HG03342 (cell line): ENCODE measurements around the gene CMSS1.

Source experiments
- ATAC-seq: cut with Tn5 transposase; IDR thresholded peaks from one replicate; pipeline ENCODE4 v1.9.1; 2021; ENCODE audit warnings: mild to moderate bottlenecking, moderate library complexity; ENCODE audit not compliant: unreplicated experiment

Gene CMSS1

DNA sequence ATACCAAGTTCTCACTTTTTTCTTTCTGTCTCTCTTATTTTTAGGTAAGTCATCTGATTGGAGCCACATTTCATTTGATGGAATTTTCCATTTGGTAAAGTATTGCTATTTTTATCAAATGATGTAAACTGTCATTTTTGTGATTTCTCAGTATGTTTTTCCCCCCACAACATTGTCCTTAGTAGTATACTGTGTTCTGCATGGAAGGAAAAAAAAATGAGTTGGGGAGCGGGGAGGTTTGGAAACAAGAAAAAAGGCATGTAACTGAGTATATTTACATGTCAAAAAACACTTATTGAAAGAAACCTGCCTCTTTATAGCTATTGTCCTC lies 192.4 kb downstream of the CMSS1 start:
- ATAC-seq, result no peak

DNA sequence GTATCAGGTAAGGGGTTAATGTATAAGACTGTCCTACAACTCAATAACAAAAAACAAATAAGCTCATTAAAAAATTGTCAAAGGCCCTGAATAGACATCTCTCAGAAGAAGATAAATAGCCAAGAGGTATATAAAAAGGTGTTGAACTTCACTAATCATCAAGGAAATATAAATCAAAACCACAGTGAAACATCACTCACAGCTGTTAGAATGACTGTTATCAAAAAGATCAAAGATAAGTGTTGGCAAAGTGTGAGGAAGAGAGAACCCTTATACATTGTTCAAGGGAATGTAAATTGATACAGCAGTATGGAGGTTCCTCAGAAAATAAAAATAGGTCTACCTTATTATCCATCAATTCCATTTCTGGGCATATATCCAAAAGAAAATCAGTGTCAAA lies 201.1 kb downstream of the CMSS1 start:
- no peak for ATAC-seq

DNA sequence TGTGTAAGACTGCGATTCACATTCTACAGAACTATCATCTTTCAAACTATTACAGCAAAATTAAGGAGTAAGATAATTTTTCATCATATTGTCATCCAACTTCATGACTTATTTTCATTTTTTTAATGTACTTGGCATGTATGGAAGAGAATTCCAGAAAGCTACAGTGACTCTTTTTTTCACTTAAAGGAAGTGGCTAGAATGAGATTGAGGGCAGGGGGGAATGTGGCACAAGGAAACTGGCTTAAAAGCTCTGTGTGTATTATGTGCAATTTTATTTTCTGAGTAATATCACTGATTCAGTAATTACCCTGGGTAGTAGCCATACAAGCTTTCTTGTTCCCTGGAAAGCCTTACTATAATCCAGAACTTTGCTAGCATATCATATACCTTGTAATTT lies 202.1 kb downstream of the CMSS1 start:
- no peak for ATAC-seq

DNA sequence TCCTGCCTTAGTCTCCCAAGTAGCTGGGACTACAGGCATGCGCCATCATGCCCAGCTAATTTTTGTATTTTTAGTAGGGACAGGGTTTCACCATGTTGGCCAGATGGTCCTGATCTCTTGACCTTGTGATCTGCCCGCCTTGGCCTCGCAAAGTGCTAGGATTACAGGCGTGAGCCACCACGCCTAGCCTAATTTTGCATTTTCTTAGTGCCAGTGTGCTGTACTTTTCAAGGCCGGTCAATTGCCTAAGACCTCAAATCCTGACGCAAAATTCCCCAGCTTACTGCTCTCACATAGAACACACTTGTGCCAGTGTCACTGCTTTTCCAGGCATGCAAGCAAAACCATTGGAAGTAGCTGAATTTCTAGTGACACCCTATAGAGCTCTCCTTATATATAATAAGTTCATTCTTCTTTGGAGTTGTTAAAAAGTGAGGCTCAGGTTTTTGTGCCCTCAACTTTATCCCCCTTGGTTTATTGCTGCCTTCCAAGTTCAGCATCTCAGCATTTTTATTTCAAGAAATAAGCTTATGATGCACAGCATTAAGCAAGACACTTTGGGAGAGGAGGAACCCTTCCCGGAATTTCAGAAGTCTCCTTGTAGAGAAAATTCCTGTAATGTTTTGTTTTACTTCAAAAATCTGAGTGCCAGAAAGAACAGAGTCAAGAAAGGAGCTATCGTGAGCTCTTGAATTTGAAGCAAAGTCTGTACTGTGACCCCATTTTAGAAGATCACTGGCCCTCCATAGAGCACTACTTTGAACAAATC lies 203.4 kb downstream of the CMSS1 start:
- no peak for ATAC-seq

DNA sequence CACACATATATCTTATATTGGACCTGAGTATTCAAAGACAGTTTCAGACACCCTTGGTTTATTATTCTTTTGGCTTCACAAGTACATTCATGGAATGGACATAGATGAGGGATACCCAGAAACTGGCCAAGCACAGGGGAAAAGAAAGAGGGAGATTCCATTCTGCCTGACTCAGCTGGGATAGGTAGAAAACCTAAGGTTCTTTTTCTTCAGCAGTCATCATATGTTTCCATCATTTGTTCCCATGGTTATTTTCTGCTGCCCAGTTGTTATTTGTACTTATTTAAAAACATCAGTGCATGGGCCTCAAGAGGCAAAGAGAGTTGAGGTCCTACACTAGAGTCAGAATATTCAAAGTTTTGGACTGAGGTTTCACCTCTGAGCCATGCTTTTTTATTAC lies 204.8 kb downstream of the CMSS1 start:
- no peak for ATAC-seq

DNA sequence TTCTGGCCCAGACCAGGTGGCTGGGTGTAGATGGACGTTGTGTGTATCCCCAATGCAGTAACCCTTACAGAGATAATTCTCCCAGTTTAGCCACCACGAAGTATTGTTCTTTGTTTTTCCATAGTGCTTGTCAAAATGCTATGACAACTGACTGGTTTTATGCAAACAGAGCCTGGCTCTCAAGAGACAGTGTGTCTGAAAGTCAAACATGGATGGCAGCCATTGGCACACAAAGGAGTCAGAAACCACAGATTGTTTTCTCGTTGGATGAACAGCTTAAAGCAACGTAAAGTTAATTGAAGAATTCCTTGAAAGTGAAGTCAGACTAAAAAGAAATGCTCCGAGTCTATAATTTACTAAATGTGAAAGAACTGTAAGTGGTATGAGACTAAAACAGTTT lies 205.5 kb downstream of the CMSS1 start:
- ATAC-seq, result no peak

DNA sequence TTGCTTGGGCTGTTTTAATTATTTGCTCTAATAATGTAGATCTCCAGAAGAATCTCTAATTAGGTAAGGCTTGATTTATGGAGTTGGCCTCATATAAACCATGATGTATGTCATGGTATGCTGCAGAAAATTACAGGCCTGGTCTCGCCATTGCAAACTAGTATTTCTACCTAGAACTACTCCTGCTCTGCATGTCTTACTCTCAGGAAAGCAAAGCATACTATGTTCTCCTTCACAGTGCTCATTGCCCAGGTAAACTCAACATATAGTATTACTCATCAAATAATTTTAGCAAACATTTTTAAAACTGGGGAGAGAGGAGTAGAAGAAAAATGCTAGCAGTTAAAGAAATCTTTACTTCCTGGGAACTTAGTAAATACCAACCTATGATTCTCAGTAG lies 205.9 kb downstream of the CMSS1 start:
- no peak for ATAC-seq

DNA sequence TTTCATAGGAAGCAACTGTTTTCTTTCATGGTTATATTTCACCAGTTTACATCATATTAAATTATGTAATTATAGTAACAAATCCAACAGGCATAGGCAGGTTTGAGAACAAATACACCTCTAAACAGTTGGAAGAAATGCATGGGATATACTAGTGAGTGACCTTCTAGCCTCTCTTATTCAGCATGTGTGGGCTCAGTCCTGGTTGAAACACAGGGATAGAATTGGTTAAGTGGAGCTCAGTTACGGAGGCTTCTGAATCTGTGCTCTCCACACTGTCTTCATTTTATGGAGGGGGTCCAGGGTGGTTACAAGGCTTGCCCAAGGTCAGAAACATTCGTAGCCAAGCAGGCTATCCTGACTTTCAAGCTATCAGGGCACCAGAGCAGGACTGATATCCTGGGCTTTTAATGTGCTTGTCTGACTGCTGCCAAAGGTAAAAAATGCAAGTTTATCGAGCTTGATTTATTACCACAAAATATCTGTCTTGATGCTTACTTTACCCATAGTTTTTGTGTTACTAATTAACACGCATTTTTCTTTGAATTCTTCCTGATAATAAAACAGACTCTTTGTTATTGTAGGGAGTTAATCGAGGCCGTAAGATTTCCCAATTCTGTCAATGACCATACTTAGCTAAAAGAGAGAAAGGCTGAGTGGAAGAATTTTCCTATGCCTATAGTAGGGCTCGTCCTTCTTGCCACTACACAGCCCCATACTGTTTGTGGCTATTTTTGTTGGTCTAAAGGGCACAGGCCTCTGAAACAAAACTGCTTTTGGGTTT lies 207.1 kb downstream of the CMSS1 start:
- no peak for ATAC-seq

DNA sequence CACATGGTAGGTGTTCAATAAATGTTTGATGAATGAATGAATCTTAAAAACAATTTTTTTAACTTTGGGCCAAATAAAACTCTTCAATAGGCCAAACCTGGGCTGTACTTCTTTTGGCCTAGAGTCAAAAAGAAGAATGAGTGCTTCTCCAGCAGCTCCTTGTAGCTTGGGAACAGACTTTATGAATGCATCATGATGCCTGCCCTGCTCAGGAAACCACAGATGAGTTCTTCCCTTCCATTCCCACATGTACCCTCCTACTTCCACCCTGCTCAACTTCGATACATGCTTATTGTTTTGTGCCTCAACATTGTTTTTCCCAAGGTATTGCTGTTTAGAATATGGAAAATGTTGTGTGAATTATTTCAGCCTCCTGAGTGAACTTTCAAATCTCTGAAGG lies 209.7 kb downstream of the CMSS1 start:
- no peak for ATAC-seq

DNA sequence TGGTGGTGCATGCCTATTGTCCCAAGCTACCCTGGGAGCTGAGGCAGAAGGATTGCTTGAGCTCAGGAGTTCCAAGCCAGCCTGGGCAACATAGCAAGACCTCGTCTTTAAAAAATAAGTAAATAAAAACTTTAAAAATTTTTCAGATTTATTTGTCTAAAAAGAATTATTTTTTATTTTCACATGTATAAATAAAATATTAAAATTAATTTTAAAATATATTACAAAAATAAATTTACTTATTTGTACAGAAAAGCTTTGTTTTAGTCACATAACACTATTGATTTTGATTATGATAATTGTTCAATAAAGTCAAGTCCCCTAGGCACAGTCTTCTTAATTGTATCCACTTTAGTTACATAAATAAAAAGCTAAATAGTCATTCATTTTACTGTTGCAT lies 211.4 kb downstream of the CMSS1 start:
- no peak for ATAC-seq

DNA sequence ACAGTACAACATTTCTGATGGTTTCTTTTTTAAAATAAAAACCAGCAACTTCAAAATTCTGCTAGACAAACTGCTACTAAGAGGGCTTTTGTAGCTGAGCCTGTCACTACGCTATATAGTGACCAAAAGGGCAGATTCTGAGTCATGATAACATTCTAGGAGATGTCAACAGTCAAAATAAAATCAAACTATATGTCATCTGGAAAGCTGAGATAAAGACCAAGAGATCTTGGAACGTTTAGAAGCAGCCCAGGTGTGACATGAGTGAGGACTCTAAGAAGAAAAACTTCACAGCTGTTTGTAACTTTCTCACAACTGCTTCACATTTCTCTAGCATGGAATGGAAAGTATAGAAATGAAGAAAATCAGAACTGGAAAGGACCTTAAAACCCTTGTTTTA lies 212.0 kb downstream of the CMSS1 start:
- peak; percentile 61 for ATAC-seq

DNA sequence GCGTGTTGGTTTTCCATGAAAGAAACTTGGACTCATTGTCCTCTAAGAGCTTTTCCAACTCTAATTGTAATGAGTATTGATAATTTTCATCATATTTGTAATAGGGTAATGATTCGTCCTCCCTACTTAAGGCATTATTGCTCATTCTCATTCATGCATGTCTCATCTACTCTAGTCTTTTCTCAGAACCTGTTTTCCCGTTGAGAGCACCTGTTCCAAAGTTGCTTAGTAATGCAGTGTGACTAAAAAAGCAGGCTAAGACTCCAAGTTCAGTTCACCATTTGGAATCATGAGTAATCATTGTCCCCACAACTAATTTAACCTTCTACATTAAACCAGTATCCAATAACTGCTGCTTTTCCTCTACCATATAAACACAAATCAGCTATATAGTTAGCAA lies 212.7 kb downstream of the CMSS1 start:
- ATAC-seq, result no peak

DNA sequence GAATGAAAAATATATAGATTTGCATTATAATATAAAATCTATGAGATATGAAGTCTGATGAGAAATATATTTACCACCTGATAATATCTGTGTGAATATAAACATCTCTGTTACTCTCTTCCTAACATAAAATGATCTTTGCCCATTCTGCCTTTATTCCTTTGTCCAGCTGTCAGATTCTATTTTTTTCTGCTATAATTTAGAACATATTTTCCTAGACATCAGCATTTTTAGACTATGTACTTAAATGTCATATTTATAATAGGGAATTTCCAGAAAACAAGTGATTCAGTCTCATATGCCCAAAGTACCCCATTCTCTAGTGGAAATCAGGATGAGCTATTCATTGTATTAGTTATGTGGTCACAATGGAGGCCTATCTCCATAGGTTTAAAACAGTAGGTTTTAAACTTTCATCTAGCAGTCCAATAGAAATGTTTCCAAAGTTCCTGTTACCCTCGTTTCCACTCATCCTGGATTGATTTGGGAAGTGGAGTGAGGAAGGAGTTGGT lies 213.3 kb downstream of the CMSS1 start:
- ATAC-seq, result no peak

DNA sequence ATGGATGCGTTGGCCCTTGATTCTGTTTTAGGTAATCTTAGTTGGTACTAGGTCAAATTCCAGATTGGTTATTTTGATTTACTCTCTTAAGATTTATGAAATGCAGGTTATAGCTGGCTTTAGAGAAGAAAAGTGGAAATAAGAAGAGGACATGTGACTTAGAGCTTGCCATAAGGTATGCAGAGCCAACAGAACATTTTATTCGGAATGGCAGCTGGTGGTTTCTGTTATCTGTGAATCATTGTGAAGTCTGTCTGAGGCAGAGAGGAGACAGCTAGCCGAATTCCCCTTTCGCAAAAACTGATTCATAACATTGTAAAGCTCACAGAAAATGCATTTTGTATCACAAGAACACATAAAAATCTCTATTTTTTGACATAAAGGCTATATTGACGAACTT lies 214.6 kb downstream of the CMSS1 start:
- no peak for ATAC-seq

DNA sequence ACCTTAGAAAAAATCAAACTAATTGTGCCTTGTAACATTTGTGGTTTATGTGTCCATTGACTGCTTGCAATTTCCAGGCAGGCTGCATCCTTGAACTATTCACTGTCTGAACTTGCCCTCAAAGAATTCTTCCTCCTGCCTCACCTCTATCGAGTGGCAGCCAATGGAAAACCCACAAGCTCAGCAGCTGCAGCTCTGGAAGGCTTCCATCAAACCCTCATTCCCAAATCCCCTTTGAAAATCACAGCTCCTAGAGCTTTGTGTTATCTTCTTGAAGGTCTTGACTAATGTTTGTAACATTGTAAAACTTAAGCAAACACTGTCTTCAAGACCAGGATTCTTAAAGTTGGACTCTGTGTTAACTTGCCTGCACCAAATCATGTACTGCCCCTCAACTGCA lies 215.5 kb downstream of the CMSS1 start:
- ATAC-seq, result no peak

DNA sequence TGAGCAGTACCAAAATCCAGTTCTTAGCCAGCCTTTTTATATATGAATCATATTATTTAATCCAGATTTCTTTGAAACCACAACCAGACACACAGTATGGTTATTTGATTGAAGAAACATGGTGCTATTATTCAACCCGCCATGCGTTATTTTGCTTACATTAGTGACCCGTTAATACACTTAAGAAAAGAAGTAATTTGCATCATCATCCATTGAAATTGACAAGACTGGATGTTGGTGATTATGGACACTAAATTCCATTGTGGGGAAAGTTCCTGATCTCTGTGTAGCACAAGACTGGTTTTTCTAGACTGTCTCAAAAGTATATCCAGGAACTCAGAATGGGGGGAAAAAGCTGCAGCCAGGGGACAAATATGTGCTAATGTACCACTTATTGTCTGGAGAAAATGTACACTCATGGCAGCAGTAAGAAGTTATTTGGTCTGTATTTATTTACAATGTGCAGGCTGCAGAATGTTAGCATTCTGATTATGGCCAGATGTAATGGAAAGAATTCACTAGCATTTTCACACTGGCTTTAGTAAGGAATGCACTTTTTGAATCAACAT lies 216.3 kb downstream of the CMSS1 start:
- ATAC-seq, result no peak

DNA sequence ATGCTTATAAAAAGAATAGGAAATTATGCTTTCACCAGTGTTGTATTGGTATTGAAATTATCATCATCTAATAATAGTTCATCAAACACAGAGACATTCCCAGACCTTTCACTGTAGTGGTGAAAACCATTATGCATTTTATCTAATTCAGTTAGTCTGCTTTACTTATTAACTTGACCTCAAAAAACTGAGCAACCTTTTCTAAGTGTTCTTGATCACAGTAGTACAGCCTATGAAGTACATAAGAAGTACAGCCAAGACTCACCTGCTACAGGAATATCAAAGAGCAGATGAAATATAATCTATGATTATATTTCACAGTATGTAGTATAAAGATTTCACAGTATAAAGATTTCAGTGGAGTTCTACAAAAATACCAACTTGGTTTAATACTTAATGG lies 221.4 kb downstream of the CMSS1 start:
- ATAC-seq, result no peak

DNA sequence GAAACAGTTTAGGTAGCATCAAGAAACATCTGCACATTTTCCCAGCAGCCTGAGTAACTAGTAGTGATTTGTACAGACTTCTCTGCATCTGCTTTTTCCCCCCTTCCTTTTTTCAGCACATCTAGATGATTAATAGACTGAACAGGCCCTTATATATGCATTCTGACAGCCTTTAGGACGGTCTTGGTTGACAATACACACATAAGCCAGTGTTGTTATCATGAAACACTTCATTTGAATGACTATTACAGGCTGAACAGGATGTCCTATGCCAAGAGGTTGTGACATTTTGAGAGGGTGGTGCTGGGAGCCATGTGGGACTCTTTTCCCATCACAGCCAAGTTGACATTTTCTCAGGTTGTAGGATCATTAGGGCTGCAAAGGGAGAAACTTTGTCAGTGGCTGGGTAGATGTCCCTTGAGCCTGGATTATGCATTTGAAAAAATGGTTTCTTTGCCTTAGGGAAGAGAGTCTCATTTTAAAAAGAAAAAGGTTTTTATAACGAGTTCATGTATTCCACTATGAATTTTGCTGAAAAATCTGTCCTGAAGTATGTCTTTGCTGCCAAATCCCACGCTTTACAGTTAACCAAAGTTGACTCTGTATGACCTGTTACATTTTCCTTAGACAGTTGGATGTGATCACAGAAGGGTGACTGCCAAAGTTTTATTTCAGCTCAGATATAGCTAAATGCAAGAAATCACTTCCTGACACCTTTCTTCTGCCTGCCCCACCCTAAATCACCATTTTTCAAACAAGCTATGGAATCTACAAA lies 223.0 kb downstream of the CMSS1 start:
- no peak for ATAC-seq

DNA sequence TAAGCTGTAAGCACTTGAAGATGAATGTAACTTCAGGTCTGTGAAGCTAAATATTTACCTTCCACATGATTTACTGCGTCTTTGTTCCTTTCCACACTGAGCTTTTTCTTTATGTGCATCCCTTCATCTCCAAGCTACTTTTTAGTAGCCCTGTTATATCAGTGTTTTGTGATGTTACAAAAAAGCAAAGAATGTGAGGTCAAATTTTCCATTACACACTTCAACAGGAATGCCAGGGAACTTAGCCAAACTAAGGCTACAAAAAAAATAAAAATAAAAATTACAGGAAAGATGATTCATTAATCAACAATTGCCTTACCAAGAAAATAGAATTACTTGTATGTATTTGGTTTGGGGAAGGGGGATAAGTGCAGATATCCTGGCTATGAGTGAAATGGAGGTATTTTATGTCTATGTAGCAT lies 223.7 kb downstream of the CMSS1 start:
- no peak for ATAC-seq

DNA sequence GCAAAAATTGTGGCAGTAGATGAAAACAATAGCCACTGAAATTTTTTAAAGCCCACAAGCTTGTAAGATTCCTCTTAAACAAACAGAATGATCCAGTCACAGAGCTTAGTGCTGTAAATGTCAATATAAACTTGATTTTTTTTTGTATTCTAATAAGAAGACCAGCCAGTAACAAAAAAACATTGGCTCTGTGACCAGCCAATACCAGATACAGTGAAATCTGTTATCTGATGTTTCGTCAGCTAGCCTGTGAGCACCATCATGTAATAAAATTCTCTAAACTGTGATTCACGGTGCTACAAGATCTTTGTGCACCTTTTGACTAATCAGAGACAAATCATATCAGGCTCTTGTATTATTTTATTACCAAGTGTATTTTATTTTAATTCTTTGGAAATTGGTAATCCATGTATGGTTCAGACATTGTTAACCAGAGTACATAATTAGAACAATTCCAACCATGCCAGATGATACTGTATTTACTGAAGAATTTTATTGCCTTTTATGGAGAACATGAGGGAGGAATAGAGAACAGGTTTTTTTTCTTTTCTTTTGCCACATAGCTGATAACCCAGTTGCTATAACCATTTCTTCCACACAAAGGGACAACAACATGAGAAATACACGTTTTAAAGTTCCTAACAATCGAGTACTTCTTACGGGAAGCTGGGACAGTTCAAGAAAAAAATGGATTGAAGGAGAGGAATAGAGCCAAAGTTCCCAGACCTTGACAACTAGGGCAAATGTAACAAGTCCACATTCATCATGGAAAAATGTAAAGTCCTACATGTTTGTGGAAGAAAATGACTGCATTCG lies 224.7 kb downstream of the CMSS1 start:
- ATAC-seq, result no peak
